Measurements from ENCODE around the gene C18orf63.

The C18orf63 gene

DNA sequence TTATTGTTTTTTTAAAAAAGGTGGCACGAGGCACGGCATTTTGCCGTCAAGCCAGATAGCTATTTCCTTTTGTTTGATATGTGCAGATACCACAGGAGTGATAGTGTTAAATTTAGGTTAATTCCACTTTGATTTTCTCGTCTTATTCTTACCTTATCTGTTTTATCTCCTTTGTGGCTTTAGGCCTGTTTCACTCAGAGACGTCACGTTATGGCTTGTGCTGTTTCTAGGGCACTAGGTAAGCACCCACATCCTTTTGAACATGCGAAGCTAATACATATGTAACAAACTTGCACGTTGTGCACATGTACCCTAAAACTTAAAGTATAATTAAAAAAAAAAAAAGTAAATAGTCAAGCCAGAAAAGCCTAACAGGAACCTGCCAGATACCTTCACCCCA is 57.8 kb downstream of the C18orf63 start:
- no peak overlapping the region for H3K4me3 ChIP-seq (ENCODE audit: low read depth, low read length)
- TF ChIP-seq CTCF (IDR thresholded peaks at IDR 0.05; ENCODE audit: borderline replicate concordance, insufficient read depth, low read depth, low read length): no peak

DNA sequence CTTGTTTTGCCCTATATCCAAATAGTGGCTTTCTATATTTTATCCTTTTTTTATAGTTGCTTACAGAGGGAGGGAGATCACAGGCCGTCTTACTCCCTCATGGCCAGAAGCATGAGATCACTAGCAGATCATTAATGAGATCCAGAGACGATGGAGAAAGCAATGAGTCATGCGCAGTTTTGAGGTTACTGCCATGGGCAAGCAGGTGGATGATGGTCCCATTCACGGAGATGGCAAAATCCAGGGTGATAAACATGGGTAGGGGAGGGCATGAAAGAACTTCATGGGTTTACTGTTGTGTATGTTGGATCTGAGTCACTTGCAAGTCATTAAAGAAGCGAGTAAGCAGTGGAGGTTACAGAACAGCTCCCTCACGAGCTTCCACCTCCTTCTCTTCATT is 60.4 kb downstream of the C18orf63 start:
- H3K4me3 ChIP-seq (ENCODE audit: low read depth, low read length): no peak overlapping the region
- TF ChIP-seq CTCF (IDR thresholded peaks at IDR 0.05; ENCODE audit: borderline replicate concordance, insufficient read depth, low read depth, low read length): no peak

DNA sequence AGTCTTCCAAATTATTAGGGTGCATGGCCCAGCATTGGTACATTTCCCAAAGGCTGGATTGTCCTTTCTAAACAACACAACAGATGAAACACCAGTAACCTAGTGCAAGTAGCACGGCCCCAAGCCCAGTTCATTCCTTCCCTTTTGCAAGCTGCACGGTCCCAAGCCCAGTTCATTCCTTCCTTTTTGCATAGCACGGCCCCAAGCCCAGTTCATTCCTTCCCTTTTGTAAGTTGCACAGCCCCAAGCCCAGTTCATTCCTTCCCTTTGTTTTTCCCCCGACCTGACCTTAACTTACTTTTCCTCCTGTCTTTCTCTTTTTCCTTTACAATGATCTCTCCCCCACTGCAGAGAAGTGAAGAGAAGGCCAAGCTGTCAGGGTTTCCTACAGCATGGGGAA is 60.9 kb downstream of the C18orf63 start:
- TF ChIP-seq CTCF (IDR thresholded peaks at IDR 0.05; ENCODE audit: borderline replicate concordance, insufficient read depth, low read depth, low read length): no peak
- no peak overlapping the region for H3K4me3 ChIP-seq (ENCODE audit: low read depth, low read length)

DNA sequence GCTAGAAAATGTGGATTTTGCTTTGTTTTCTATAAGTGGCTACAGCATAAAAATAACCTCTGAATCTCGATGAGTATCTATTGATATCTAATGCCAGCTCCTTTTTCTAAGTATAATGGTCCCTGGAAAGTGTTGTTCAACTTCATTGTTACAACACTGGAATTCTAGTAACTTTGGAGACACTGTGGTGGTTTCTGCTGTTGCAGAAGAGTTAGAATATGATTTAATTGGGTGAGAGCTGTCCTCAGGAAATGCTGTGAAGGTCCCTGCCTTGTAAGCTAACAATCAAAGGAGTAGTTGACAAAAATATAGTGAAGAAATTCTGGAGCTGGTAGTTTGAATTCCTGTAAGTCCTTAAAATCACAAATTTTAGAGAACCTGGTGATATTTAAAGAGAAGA is 62.1 kb downstream of the C18orf63 start:
- H3K4me3 ChIP-seq (ENCODE audit: low read depth, low read length): no peak overlapping the region
- TF ChIP-seq CTCF (IDR thresholded peaks at IDR 0.05; ENCODE audit: borderline replicate concordance, insufficient read depth, low read depth, low read length): no peak

DNA sequence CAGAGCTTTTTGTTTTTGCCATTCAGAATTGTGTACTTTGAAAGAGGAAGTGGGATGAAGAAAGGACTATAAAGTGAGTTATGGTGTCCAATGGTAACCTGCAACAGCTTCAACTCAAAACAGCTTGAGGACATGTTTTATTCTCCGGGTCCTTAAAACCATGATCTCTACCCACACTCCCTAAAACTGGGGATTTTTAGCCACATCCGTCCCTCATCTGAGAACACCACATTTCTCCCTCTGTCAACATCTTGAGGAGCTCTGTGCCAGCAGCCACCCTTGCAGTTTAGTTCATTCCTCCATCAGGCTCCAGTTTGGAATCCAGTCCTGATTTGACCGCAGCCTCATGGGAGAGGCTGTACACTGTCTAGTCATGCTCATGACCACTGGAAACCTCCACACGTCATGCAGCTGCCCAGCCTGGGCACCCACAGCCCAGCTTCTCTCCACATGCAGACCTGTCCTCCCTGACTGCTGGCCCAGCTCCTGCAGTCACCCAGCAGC is 62.6 kb downstream of the C18orf63 start:
- no peak overlapping the region for H3K4me3 ChIP-seq (ENCODE audit: low read depth, low read length)
- TF ChIP-seq CTCF (IDR thresholded peaks at IDR 0.05; ENCODE audit: borderline replicate concordance, insufficient read depth, low read depth, low read length): no peak

- TF ChIP-seq CTCF (IDR thresholded peaks at IDR 0.05; ENCODE audit: borderline replicate concordance, insufficient read depth, low read depth, low read length): no peak
Measured at GRCh38 chr18:74380916-74381315, 65.3 kb downstream of the C18orf63 start.

GRCh38 chr18:74381621-74382295 is 66.1 kb downstream of the C18orf63 start:
- no peak overlapping the region for H3K4me3 ChIP-seq (ENCODE audit: low read depth, low read length)
- no peak for TF ChIP-seq CTCF (IDR thresholded peaks at IDR 0.05; ENCODE audit: borderline replicate concordance, insufficient read depth, low read depth, low read length)

More at GRCh38 chr18:74380916-74381315, 65.3 kb downstream of the C18orf63 start:
- no peak overlapping the region for H3K4me3 ChIP-seq (ENCODE audit: low read depth, low read length)
